ENCODE measurements around the gene GSTP1. TPM values are rescaled to one million over a fixed set of nuclear protein-coding genes. Genes with fewer than 3 reads are reported as not detected.
A peak's percentile ranks its signal among the peaks of the same experiment; 100 is the strongest.
"Not testable (repeated sequence)": the region's sequence is repeated elsewhere in the genome, so short reads cannot be mapped to it uniquely, and the experiment has no call there.

Gene GSTP1
- total and polyA plus RNA-seq, 9 of the 15 experiments (the other 6 are each of a cell fraction or from before 2014, with no cell fraction given) = 592 to 2,150 (median 1,204) TPM

GRCh38 chr11:67620621-67621020, 37.0 kb downstream of the GSTP1 start:
- 27% methylated on average over 13 of the region's 13 CpGs for WGBS (ENCODE audit: insufficient coverage, low coverage, missing lambda C conversion rate)
- H2AFZ ChIP-seq (ENCODE audit: low read depth, low read length); intact Hi-C loops (cut with micrococcal nuclease); H3K36me3 ChIP-seq (ENCODE audit: control insufficient read depth, insufficient read depth, low read length); H3K27me3 ChIP-seq (ENCODE audit: control insufficient read depth in 2 of 2, insufficient read depth in 2 of 2, low read length in 2 of 2); H3K9me3 ChIP-seq (replicated peaks; ENCODE audit: control insufficient read depth, insufficient read depth, low read depth, low read length); BruUV-seq (replicated peaks); H3K9me1 ChIP-seq (ENCODE audit: control insufficient read depth, insufficient read depth, low read length); CTCF ChIA-PET (ENCODE audit: low intra/inter-chr PET ratio); H4K20me1 ChIP-seq (replicated peaks; ENCODE audit: control insufficient read depth, insufficient read depth, low read length); in situ Hi-C loops (cut with MboI); TF ChIP-seq NR2C2 (CRISPR knock-in tag; IDR thresholded peaks at IDR 0.05); TOE1 (CRISPR knock-in tag; IDR thresholded peaks at IDR 0.05; ENCODE audit: borderline replicate concordance, low read depth): not testable (repeated sequence)
- peak in 1 of 4 experiments; percentile 71 for DNase-seq (ENCODE audit: extremely low read depth in 1 of 4, low spot score in 3 of 4)
- ATAC-seq = peak; percentile 56; the same call in 2 of the 3 replicates
- TF ChIP-seq RBFOX2 (IDR thresholded peaks at IDR 0.05; ENCODE audit: low read depth, low read length) = peak; percentile 18; the same call in 1 of the 2 replicates
- 0 out of 2 replicates have a peak, but pooled peaks have one; percentile 27 for TF ChIP-seq NR2C2 (tag; IDR thresholded peaks at IDR 0.05)
- peak; percentile 63; the same call in 1 of the 2 replicates for TF ChIP-seq ARID4B (CRISPR knock-in tag; IDR thresholded peaks at IDR 0.05)
- TF ChIP-seq YY1 (IDR thresholded peaks at IDR 0.05; ENCODE audit: borderline replicate concordance in 1 of 3, control insufficient read depth in 1 of 3, extremely low read depth in 1 of 3, insufficient read depth in 3 of 3, insufficient read length in 1 of 3, insufficient replicate concordance in 2 of 3, low read depth in 1 of 3, low read length in 2 of 3) = peak in 1 of 3 experiments; percentile 51
- TF ChIP-seq MNT (conservative IDR thresholded peaks at IDR 0.05) = peak in 1 of 2 experiments; percentile 13; a peak in 1 of 4 replicates
- TF ChIP-seq ZBTB7A (IDR thresholded peaks at IDR 0.05; ENCODE audit: borderline replicate concordance, control insufficient read depth, low read depth, low read length) = peak; percentile 24; the same call in 1 of the 2 replicates
- peak; percentile 2 for TF ChIP-seq SAP30 (IDR thresholded peaks at IDR 0.05; ENCODE audit: borderline replicate concordance, insufficient read depth, low read depth, low read length, poor library complexity, severe bottlenecking)
- peak; percentile 32 for TF ChIP-seq NEUROD1 (IDR thresholded peaks at IDR 0.05; ENCODE audit: borderline replicate concordance, low read depth, low read length, partially characterized antibody)
- TF ChIP-seq TOE1 (IDR thresholded peaks at IDR 0.05; ENCODE audit: borderline replicate concordance) = peak; percentile 56; the same call in 1 of the 2 replicates
- TF ChIP-seq CREM (IDR thresholded peaks at IDR 0.05; ENCODE audit: low read depth) = 0 out of 2 replicates have a peak, but pooled peaks have one; percentile 13
- TF ChIP-seq SPI1 (IDR thresholded peaks at IDR 0.05; ENCODE audit: borderline replicate concordance, low read depth, low read length) = 0 out of 2 replicates have a peak, but pooled peaks have one; percentile 2
- TF ChIP-seq MXI1 (IDR thresholded peaks at IDR 0.05; ENCODE audit: low read depth, low read length) = 0 out of 2 replicates have a peak, but pooled peaks have one; percentile 11
- peaks cover 3 to 15% of the 10 kb centered on the region in 2 experiments; a peak in 3 of 5 replicates for H3K4me1 ChIP-seq (replicated peaks in 1 of 2; ENCODE audit: control insufficient read depth in 2 of 2, insufficient read depth in 2 of 2, low read length in 2 of 2)
- H3K79me2 ChIP-seq (ENCODE audit: control insufficient read depth, insufficient read depth, low read length) = peaks cover 19% of the 10 kb centered on the region
- H3K4me3 ChIP-seq = peak overlapping the region; percentile 48
- H3K4me2 ChIP-seq (ENCODE audit: insufficient read depth, low read length) = peak overlapping the region; percentile 79
- peak overlapping the region; percentile 57 to 81; a peak in 3 of 4 replicates for H3K9ac ChIP-seq (ENCODE audit: insufficient read depth in 1 of 2, low read depth in 2 of 2, low read length in 2 of 2)
- POLR2A ChIA-PET = interaction anchor here (0.6 to 2.4 kb wide), 4 partner anchors 8 to 78 kb away, joined by 3 to 16 read pairs (median 4); partner anchors contain the start of genes GSTP1 and NUDT8
- H3K27ac ChIP-seq (ENCODE audit: extremely low read depth, low read depth, low read length) = peak overlapping the region; percentile 62
- FAIRE-seq = peak; percentile 44
